A549 (cell line): ENCODE measurements around the gene CACNA1G. TPM values are rescaled to one million over a fixed set of nuclear protein-coding genes. Genes with fewer than 3 reads are reported as not detected.

Experiments
- ATAC-seq, 2 experiments: fragments of 200-7000 bp in 1 of 2; fragments of >200 bp in 1 of 2; cut with Nextera tagmentation in 1 of 2; cut with Tn5 transposase in 1 of 2; 3 replicates each; pipeline versions ENCODE4 v1.8.0 to v1.9.1; 2018 to 2020; ENCODE audit warnings: mild to moderate bottlenecking in 1 of 2, moderate library complexity in 1 of 2
- CTCF ChIA-PET: fragments of 300-600 bp; sonication (Branson Sonifier 250); formaldehyde crosslinking; extraction: SDS; loops from one replicate; lab custom pipeline; 2021; ENCODE audit warnings: antibody characterized with exemption, inconsistent platforms; lab: Yijun Ruan, JAX
- POLR2A ChIA-PET: fragments of 350-600 bp; formaldehyde crosslinking; extraction: SDS; loops from one replicate; lab custom pipeline; 2021; ENCODE audit warnings: antibody characterized with exemption, inconsistent platforms; lab: Yijun Ruan, JAX
- DNase-seq, 2 experiments: peaks; one replicate each; pipeline versions ENCODE4 v3.0.0 to v3.0.0-alpha.2; 2011 to 2016; ENCODE audit warnings: low read depth in 1 of 2, low spot score in 1 of 2
- FAIRE-seq: peaks from 2 replicates; lab custom pipeline; 2011; peaks lifted over from hg19 to GRCh38; lab: Jason Lieb, UNC
- H3K27ac ChIP-seq, 2 experiments: fragments of >200 bp; sonication (Bioruptor Twin); formaldehyde crosslinking; 3 replicates each; pipeline ENCODE4 v1.5.1; 2016 to 2017
- H3K4me1 ChIP-seq: fragments of >200 bp; sonication (Bioruptor Twin); formaldehyde crosslinking; 3 replicates; pipeline ENCODE4 v1.6.1; 2016
- H3K4me2 ChIP-seq: fragments of >200 bp; sonication (Bioruptor Twin); formaldehyde crosslinking; 3 replicates; pipeline ENCODE4 v1.6.1; 2016
- H3K4me3 ChIP-seq: fragments of >200 bp; sonication (Bioruptor Twin); formaldehyde crosslinking; 3 replicates; pipeline ENCODE4 v1.5.1; 2016
- H3K9me3 ChIP-seq: fragments of >200 bp; sonication (Bioruptor Twin); formaldehyde crosslinking; 3 replicates; pipeline ENCODE4 v1.6.1; 2016
- CBX2 ChIP-seq: fragments of 200-600 bp; sonication (generic); IDR thresholded peaks from 2 replicates; pipeline ENCODE4 v1.6.1; 2016; ENCODE audit warnings: low read depth, mild to moderate bottlenecking, borderline replicate concordance
- EHF ChIP-seq: fragments of 250-450 bp; sonication (Bioruptor Pico); IDR thresholded peaks from 2 replicates; pipeline ENCODE4 v1.5.0; 2020; ENCODE audit warnings: mild to moderate bottlenecking
- EHMT2 ChIP-seq: fragments of 200-600 bp; sonication (generic); IDR thresholded peaks from 2 replicates; pipeline ENCODE4 v1.6.1; 2016; ENCODE audit warnings: antibody characterized with exemption, low read depth, mild to moderate bottlenecking, moderate library complexity
- HDAC2 ChIP-seq: fragments of 200-600 bp; sonication (generic); IDR thresholded peaks from 2 replicates; pipeline ENCODE4 v1.6.1; 2016
- HOXB5 ChIP-seq: fragments of 250-450 bp; sonication (Bioruptor Pico); IDR thresholded peaks from 2 replicates; pipeline ENCODE4 v1.5.0; 2020; ENCODE audit warnings: mild to moderate bottlenecking, moderate library complexity
- JUNB ChIP-seq: fragments of >200 bp; sonication (Bioruptor Twin); formaldehyde crosslinking; IDR thresholded peaks from 2 replicates; pipeline ENCODE4 v1.6.1; 2016
- KDM5A ChIP-seq: fragments of 200-600 bp; sonication (generic); IDR thresholded peaks from 2 replicates; pipeline ENCODE4 v1.6.1; 2016; ENCODE audit warnings: antibody characterized with exemption, mild to moderate bottlenecking
- MAZ ChIP-seq: fragments of 150-350 bp; IDR thresholded peaks from 2 replicates; pipeline ENCODE4 v1.6.1; 2014; ENCODE audit warnings: antibody characterized with exemption, low read depth, low read length, borderline replicate concordance
- NPAS2 ChIP-seq: fragments of 250-450 bp; sonication (Bioruptor Pico); IDR thresholded peaks from 2 replicates; pipeline ENCODE4 v1.8.0; 2022; ENCODE audit warnings: mild to moderate bottlenecking, moderate library complexity, borderline replicate concordance
- POLR2A ChIP-seq: IDR thresholded peaks from 2 replicates; pipeline ENCODE4 v1.6.1; 2012; ENCODE audit warnings: mild to moderate bottlenecking, low read length
- RNF2 ChIP-seq: fragments of 200-600 bp; sonication (generic); IDR thresholded peaks from 2 replicates; pipeline ENCODE4 v1.6.1; 2016; ENCODE audit warnings: low read depth, mild to moderate bottlenecking, antibody characterized with exemption, moderate library complexity, borderline replicate concordance
- SREBF2 ChIP-seq: fragments of 450-650 bp; IDR thresholded peaks from 2 replicates; pipeline ENCODE4 v1.6.1; 2014; ENCODE audit warnings: mild to moderate bottlenecking, moderate library complexity
- WGBS: methylation state at CpG from one replicate; pipeline ENCODE4 v1.1.6; 2017; ENCODE audit errors: missing lambda C conversion rate; 5-methylcytosine and 5-hydroxymethylcytosine counted together
- polyA plus RNA-seq, 4 experiments: library from polyadenylated mRNA; depleted of rRNA in 3 of 4; stranded (reverse); fragments of >200 nt; fragmentation: RNase III in 1 of 4; extraction: RNeasy Plus Mini Kit Qiagen cat#74134 plus additional on column Dnase treatment in 1 of 4; gene quantifications; 2 replicates in 3 of 4; 3 replicates in 1 of 4; pipeline ENCODE4 v1.2.3, GENCODE V29; 2011 to 2017
- TF ChIP-seq, protein P1 (sequence below): fragments of 200-600 bp; sonication (generic); IDR thresholded peaks from 2 replicates; pipeline ENCODE4 v1.6.1; 2016; ENCODE audit warnings: antibody characterized with exemption, mild to moderate bottlenecking, moderate library complexity
- TF ChIP-seq, protein P2 (sequence below): IDR thresholded peaks from 2 replicates; pipeline ENCODE4 v1.6.1; 2012
- TF ChIP-seq, protein P3 (sequence below): fragments of >200 bp; sonication (Bioruptor Twin); formaldehyde crosslinking; IDR thresholded peaks from 2 replicates; pipeline ENCODE4 v1.6.1; 2016
- TF ChIP-seq, protein P4 (sequence below): fragments of >200 bp; sonication (Bioruptor Twin); formaldehyde crosslinking; IDR thresholded peaks from 3 replicates; pipeline ENCODE4 v1.5.1; 2016
- TF ChIP-seq, protein P5 (sequence below): fragments of 250-450 bp; sonication (Bioruptor Pico); IDR thresholded peaks from 2 replicates; pipeline ENCODE4 v1.5.0; 2021; ENCODE audit warnings: mild to moderate bottlenecking, moderate library complexity, borderline replicate concordance
- TF ChIP-seq, protein P6 (sequence below): IDR thresholded peaks from 2 replicates; pipeline ENCODE4 v1.6.1; 2012; ENCODE audit warnings: low read depth, borderline replicate concordance

CACNA1G gene
- polyA plus RNA-seq, 2 of the 4 experiments (the other 2 are of a cell fraction) = 4.0 to 8.9 TPM

DNA sequence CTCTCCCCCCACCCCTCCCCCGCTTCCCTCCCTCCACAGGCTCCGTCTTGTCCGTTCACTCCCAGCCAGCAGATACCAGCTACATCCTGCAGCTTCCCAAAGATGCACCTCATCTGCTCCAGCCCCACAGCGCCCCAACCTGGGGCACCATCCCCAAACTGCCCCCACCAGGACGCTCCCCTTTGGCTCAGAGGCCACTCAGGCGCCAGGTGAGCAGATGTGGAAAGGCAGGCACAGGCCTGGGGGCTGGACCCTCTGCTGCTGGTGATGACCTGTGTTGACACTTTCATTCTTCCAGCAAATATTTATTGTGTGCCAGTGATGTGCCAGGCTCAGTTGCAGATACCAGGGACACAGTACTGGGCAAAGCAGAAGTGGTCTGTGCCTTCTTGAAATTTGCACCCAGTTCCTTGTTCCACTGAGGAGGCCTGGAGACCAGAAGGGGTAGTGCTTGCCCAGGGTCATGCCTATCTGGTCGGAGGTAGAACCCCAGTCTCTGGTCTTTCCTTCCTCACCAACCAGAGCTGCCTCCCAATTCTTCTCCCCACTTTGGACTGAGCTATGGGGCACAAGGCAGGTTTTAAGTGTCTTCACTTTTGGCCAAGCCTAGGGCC lies 63.9 kb downstream of the CACNA1G start (continued):
- TF ChIP-seq, protein P1, sequence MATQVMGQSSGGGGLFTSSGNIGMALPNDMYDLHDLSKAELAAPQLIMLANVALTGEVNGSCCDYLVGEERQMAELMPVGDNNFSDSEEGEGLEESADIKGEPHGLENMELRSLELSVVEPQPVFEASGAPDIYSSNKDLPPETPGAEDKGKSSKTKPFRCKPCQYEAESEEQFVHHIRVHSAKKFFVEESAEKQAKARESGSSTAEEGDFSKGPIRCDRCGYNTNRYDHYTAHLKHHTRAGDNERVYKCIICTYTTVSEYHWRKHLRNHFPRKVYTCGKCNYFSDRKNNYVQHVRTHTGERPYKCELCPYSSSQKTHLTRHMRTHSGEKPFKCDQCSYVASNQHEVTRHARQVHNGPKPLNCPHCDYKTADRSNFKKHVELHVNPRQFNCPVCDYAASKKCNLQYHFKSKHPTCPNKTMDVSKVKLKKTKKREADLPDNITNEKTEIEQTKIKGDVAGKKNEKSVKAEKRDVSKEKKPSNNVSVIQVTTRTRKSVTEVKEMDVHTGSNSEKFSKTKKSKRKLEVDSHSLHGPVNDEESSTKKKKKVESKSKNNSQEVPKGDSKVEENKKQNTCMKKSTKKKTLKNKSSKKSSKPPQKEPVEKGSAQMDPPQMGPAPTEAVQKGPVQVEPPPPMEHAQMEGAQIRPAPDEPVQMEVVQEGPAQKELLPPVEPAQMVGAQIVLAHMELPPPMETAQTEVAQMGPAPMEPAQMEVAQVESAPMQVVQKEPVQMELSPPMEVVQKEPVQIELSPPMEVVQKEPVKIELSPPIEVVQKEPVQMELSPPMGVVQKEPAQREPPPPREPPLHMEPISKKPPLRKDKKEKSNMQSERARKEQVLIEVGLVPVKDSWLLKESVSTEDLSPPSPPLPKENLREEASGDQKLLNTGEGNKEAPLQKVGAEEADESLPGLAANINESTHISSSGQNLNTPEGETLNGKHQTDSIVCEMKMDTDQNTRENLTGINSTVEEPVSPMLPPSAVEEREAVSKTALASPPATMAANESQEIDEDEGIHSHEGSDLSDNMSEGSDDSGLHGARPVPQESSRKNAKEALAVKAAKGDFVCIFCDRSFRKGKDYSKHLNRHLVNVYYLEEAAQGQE = no peak
- TF ChIP-seq, protein P2, sequence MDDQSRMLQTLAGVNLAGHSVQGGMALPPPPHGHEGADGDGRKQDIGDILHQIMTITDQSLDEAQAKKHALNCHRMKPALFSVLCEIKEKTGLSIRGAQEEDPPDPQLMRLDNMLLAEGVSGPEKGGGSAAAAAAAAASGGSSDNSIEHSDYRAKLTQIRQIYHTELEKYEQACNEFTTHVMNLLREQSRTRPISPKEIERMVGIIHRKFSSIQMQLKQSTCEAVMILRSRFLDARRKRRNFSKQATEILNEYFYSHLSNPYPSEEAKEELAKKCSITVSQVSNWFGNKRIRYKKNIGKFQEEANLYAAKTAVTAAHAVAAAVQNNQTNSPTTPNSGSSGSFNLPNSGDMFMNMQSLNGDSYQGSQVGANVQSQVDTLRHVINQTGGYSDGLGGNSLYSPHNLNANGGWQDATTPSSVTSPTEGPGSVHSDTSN = no peak
- TF ChIP-seq, protein P3, sequence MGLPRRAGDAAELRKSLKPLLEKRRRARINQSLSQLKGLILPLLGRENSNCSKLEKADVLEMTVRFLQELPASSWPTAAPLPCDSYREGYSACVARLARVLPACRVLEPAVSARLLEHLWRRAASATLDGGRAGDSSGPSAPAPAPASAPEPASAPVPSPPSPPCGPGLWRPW = no peak
- TF ChIP-seq KDM5A (no peak), MAZ (no peak), SREBF2 (no peak), RNF2 (no peak), JUNB (no peak), EHMT2 (no peak)
- TF ChIP-seq, protein P4, sequence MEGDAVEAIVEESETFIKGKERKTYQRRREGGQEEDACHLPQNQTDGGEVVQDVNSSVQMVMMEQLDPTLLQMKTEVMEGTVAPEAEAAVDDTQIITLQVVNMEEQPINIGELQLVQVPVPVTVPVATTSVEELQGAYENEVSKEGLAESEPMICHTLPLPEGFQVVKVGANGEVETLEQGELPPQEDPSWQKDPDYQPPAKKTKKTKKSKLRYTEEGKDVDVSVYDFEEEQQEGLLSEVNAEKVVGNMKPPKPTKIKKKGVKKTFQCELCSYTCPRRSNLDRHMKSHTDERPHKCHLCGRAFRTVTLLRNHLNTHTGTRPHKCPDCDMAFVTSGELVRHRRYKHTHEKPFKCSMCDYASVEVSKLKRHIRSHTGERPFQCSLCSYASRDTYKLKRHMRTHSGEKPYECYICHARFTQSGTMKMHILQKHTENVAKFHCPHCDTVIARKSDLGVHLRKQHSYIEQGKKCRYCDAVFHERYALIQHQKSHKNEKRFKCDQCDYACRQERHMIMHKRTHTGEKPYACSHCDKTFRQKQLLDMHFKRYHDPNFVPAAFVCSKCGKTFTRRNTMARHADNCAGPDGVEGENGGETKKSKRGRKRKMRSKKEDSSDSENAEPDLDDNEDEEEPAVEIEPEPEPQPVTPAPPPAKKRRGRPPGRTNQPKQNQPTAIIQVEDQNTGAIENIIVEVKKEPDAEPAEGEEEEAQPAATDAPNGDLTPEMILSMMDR = no peak
- TF ChIP-seq, protein P5, sequence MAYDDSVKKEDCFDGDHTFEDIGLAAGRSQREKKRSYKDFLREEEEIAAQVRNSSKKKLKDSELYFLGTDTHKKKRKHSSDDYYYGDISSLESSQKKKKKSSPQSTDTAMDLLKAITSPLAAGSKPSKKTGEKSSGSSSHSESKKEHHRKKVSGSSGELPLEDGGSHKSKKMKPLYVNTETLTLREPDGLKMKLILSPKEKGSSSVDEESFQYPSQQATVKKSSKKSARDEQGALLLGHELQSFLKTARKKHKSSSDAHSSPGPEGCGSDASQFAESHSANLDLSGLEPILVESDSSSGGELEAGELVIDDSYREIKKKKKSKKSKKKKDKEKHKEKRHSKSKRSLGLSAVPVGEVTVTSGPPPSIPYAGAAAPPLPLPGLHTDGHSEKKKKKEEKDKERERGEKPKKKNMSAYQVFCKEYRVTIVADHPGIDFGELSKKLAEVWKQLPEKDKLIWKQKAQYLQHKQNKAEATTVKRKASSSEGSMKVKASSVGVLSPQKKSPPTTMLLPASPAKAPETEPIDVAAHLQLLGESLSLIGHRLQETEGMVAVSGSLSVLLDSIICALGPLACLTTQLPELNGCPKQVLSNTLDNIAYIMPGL = no peak

DNA sequence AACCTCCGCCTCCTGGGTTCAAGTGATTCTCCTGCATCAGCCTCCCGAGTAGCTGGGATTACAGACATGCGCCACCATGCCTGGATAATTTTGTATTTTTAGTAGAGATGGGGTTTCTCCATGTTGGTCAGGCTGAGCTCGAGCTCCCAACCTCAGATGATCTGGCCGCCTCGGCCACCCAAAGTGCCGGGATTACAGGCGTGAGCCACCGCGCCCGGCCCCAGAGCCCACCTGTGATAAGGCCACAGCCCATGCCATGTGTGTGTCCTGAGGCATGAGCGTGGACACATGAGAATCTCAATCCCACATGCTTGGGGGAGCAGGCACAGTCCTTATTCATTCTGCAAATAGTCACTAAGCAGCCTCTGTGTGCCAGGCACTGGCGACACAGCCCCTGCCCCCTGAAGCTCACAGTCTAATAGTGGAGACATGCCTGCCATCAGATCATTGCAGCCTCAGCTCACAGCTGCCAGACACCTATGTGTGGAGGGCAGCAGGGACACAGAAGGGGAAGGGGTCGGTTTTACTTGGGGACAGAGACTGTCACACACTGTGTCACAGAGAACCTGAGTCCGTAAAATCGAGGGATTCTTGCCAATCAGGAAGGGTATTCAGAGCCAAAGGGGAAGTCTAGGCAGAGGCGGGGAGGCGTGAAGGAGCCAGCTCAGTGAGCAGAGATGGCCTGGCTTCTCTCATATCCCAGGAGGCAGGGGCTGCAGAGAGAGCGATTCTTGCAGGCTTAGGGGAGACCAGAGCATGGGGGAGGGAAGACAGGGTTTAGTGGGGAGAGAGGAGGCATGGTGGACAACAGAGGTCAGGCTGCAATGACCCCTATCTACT lies 64.7 kb downstream of the CACNA1G start:
- ChIA-PET CTCF (interaction anchor here (0.6 to 48.0 kb wide), 34 partner anchors 8 to 325 kb away, joined by 3 to 2097 read pairs (median 6); partner anchors contain the start of genes ABCC3, ANKRD40, CACNA1G and EPN3), POLR2A (interaction anchor here (0.5 to 1.3 kb wide), 3 partner anchors 70 to 75 kb away, joined by 3 to 8 read pairs (median 5); no protein-coding TSS in a partner anchor)
- no peak overlapping the region for H3K4me3 ChIP-seq
- FAIRE-seq (no peak), DNase-seq (no peak), ATAC-seq (no peak)
- WGBS = 91% methylated on average over 19 of the region's 19 CpGs
- TF ChIP-seq EHF (no peak), SREBF2 (no peak), CBX2 (no peak), HDAC2 (no peak), NPAS2 (CRISPR knock-in tag) (no peak), KDM5A (no peak), POLR2A (no peak), HOXB5 (no peak), MAZ (no peak)
- TF ChIP-seq, protein P3 = no peak
- TF ChIP-seq, protein P6, sequence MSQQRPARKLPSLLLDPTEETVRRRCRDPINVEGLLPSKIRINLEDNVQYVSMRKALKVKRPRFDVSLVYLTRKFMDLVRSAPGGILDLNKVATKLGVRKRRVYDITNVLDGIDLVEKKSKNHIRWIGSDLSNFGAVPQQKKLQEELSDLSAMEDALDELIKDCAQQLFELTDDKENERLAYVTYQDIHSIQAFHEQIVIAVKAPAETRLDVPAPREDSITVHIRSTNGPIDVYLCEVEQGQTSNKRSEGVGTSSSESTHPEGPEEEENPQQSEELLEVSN = no peak
- H3K4me2 ChIP-seq = no peak overlapping the region
- peak overlapping the region in 1 of 2 experiments; percentile 83; a peak in 4 of 6 replicates for H3K27ac ChIP-seq
- peaks cover 45% of the 10 kb centered on the region for H3K4me1 ChIP-seq
- H3K9me3 ChIP-seq = no peaks in the 10 kb centered on the region
